ENCODE data around the gene HRH1. TPM values are rescaled to one million over a fixed set of nuclear protein-coding genes. Genes with fewer than 3 reads are reported as not detected.
A peak's percentile ranks its signal among the peaks of the same experiment; 100 is the strongest.

Gene HRH1
- total and polyA plus RNA-seq, 4 donors = 2.3 to 8.3 (median 4.6) TPM

- no peak overlapping the region for H3K27ac ChIP-seq (ENCODE audit: low read depth in 1 of 2, low read length in 1 of 2)
- ATAC-seq (ENCODE audit: insufficient read depth, low FRiP score) = no peak
Observed at GRCh38 chr3:11156026-11156410, 1.7 kb downstream of the HRH1 start.

DNA sequence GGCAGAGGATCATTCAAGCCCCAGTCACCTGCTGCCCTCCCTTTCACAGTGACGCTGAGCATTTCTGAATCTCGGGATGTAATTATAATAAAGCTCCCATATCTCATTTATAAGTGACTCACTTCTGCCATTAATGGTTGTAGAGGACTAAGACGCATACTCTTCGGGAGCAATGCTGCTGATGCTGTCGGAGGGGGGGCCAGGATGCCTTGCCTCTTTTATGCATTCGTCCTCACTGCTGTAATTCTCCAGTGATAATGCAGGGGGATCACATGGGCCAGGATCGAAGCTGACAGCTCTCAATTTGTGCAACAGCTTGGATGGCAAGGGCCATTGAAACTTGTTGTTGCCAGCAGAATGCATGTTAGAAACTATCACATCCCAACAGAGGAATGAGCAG is 3.1 kb downstream of the HRH1 start:
- Histone ChIP-seq H3K4me1 (ENCODE audit: control insufficient read depth in 5 of 5, insufficient read depth in 5 of 5, low read length in 5 of 5) (peaks cover 0 to 16% (median 0%) of the 10 kb centered on the region in 5 donors), H3K27me3 (ENCODE audit: control insufficient read depth in 3 of 3, insufficient read depth in 3 of 3, low read length in 2 of 3) (peaks cover 0 to 49% (median 16%) of the 10 kb centered on the region in 3 donors), H3K9me3 (ENCODE audit: control insufficient read depth in 4 of 4, insufficient read depth in 3 of 4, low read length in 3 of 4) (no peaks in the 10 kb centered on the region), H3K4me3 (no peak overlapping the region), H3K36me3 (ENCODE audit: control insufficient read depth in 4 of 4, insufficient read depth in 4 of 4, low read length in 4 of 4) (no peaks in the 10 kb centered on the region), H3K27ac (ENCODE audit: low read depth in 1 of 2, low read length in 1 of 2) (no peak overlapping the region), H3K9ac (ENCODE audit: insufficient read depth in 1 of 2, low read length in 2 of 2) (no peak overlapping the region)
- DNase-seq (no peak), ATAC-seq (ENCODE audit: insufficient read depth, low FRiP score) (no peak)
- TF ChIP-seq, protein P1, sequence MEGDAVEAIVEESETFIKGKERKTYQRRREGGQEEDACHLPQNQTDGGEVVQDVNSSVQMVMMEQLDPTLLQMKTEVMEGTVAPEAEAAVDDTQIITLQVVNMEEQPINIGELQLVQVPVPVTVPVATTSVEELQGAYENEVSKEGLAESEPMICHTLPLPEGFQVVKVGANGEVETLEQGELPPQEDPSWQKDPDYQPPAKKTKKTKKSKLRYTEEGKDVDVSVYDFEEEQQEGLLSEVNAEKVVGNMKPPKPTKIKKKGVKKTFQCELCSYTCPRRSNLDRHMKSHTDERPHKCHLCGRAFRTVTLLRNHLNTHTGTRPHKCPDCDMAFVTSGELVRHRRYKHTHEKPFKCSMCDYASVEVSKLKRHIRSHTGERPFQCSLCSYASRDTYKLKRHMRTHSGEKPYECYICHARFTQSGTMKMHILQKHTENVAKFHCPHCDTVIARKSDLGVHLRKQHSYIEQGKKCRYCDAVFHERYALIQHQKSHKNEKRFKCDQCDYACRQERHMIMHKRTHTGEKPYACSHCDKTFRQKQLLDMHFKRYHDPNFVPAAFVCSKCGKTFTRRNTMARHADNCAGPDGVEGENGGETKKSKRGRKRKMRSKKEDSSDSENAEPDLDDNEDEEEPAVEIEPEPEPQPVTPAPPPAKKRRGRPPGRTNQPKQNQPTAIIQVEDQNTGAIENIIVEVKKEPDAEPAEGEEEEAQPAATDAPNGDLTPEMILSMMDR (IDR thresholded peaks at IDR 0.05; ENCODE audit: control extremely low read depth, extremely low read depth) = no peak
- WGBS, 2 donors = 85 to 92% methylated on average over 7 of the region's 7 CpGs

More at GRCh38 chr3:11156026-11156410, 1.7 kb downstream of the HRH1 start:
- DNase-seq = no peak
- Histone ChIP-seq H3K27me3 (ENCODE audit: control insufficient read depth in 3 of 3, insufficient read depth in 3 of 3, low read length in 2 of 3) (peaks cover 0 to 61% (median 16%) of the 10 kb centered on the region in 3 donors), H3K9me3 (ENCODE audit: control insufficient read depth in 4 of 4, insufficient read depth in 3 of 4, low read length in 3 of 4) (no peaks in the 10 kb centered on the region), H3K36me3 (ENCODE audit: control insufficient read depth in 4 of 4, insufficient read depth in 4 of 4, low read length in 4 of 4) (no peaks in the 10 kb centered on the region), H3K9ac (ENCODE audit: insufficient read depth in 1 of 2, low read length in 2 of 2) (no peak overlapping the region), H3K4me1 (ENCODE audit: control insufficient read depth in 5 of 5, insufficient read depth in 5 of 5, low read length in 5 of 5) (peaks cover 0 to 16% (median 0%) of the 10 kb centered on the region in 5 donors), H3K4me3 (no peak overlapping the region)
- TF ChIP-seq, protein P1 (IDR thresholded peaks at IDR 0.05; ENCODE audit: control extremely low read depth, extremely low read depth) = no peak
- 62 to 80% methylated on average over 4 of the region's 4 CpGs for WGBS, 2 donors

DNA sequence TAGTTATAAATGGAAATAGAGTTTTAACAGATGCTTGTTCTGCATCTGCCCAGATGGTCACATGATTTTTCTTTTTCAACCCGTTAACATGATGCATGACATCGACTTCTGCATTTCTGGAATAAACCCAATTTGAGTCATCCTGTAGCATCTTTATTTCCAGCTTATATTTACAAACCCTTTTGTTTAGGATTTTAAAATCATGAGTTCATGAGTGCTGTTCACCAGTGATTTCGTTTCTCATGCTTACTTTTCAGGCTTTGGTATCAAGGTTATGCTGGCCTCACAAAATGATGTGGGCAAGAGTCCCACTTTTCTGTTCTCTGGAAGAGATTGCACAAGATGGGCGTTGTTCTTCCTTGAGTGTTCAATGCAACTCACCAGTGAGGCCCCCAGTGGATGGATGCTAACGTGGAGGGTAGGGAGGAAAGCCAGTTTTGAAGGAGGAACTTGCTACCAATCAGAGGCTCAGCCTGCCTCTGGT is 5.2 kb downstream of the HRH1 start:
- TF ChIP-seq, protein P1 (IDR thresholded peaks at IDR 0.05; ENCODE audit: control extremely low read depth, extremely low read depth) = no peak
- Histone ChIP-seq H3K27ac (ENCODE audit: low read depth in 1 of 2, low read length in 1 of 2) (no peak overlapping the region), H3K36me3 (ENCODE audit: control insufficient read depth in 4 of 4, insufficient read depth in 4 of 4, low read length in 4 of 4) (no peaks in the 10 kb centered on the region), H3K4me3 (no peak overlapping the region), H3K9me3 (ENCODE audit: control insufficient read depth in 4 of 4, insufficient read depth in 3 of 4, low read length in 3 of 4) (no peaks in the 10 kb centered on the region), H3K4me1 (ENCODE audit: control insufficient read depth in 5 of 5, insufficient read depth in 5 of 5, low read length in 5 of 5) (peaks cover 0 to 16% (median 0%) of the 10 kb centered on the region in 5 donors), H3K27me3 (ENCODE audit: control insufficient read depth in 3 of 3, insufficient read depth in 3 of 3, low read length in 2 of 3) (peaks cover 0 to 34% (median 8%) of the 10 kb centered on the region in 3 donors), H3K9ac (ENCODE audit: insufficient read depth in 1 of 2, low read length in 2 of 2) (no peak overlapping the region)
- ATAC-seq (ENCODE audit: insufficient read depth, low FRiP score) (peak; percentile 32), DNase-seq (peak in 2 of 3 donors; percentile 26 to 64)
- 23 to 29% methylated on average over 5 of the region's 5 CpGs for WGBS, 2 donors

GRCh38 chr3:11161666-11162065 is 7.4 kb downstream of the HRH1 start:
- Histone ChIP-seq H3K9me3 (ENCODE audit: control insufficient read depth in 4 of 4, insufficient read depth in 3 of 4, low read length in 3 of 4) (peaks cover 0 to 2% (median 0%) of the 10 kb centered on the region in 4 donors), H3K4me1 (ENCODE audit: control insufficient read depth in 5 of 5, insufficient read depth in 5 of 5, low read length in 5 of 5) (peaks cover 0 to 5% (median 0%) of the 10 kb centered on the region in 5 donors), H3K27ac (ENCODE audit: low read depth in 1 of 2, low read length in 1 of 2) (no peak overlapping the region), H3K27me3 (ENCODE audit: control insufficient read depth in 3 of 3, insufficient read depth in 3 of 3, low read length in 2 of 3) (peaks cover 0 to 16% (median 3%) of the 10 kb centered on the region in 3 donors), H3K4me3 (no peak overlapping the region), H3K9ac (ENCODE audit: insufficient read depth in 1 of 2, low read length in 2 of 2) (no peak overlapping the region), H3K36me3 (ENCODE audit: control insufficient read depth in 4 of 4, insufficient read depth in 4 of 4, low read length in 4 of 4) (no peaks in the 10 kb centered on the region)
- TF ChIP-seq, protein P1 (IDR thresholded peaks at IDR 0.05; ENCODE audit: control extremely low read depth, extremely low read depth) = no peak
- WGBS, 2 donors = 87 to 94% methylated on average over 7 of the region's 7 CpGs
- ATAC-seq (ENCODE audit: insufficient read depth, low FRiP score) (no peak), DNase-seq (no peak)
